GM18511 (cell line): ENCODE data around the gene CDH4.

ENCODE experiments used
- ATAC-seq: cut with Tn5 transposase; IDR thresholded peaks from one replicate; pipeline ENCODE4 v1.9.1; 2021; ENCODE audit warnings: mild to moderate bottlenecking, moderate library complexity; ENCODE audit not compliant: unreplicated experiment

CDH4 gene

DNA sequence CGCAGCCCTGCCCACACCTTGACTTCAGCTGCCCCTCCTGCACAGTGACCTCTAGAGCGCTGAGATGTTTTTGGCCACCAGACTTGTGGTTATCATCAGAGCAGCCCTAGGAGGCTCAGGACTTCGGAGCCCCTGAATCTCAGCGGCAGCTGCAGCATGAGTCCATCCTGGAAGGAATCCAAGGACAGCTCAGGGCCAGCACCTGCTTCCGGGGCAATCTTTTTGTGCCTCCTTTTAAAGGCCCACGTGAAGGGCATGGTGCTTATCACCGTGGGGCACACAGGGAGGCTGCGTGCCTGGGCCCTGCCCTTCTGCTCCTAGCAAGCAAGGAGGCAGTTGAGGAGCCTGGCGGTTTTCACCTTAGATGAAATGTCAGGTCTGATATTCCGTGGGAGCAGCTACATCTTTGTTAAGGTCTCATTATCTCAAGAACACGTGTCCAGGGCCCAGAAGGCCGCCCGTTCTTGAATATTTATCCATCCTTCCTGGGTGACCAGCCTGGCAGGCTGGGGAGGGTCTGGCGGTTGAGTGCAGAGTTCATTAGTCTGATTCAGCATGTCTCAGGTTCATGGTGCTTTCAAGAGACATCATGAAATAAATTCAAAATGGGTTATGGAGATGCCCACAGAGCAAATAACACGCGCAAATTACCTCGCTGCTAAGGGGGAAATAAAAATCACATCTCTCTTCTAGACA, 421.2 kb downstream of the CDH4 start:
- ATAC-seq, result no peak

DNA sequence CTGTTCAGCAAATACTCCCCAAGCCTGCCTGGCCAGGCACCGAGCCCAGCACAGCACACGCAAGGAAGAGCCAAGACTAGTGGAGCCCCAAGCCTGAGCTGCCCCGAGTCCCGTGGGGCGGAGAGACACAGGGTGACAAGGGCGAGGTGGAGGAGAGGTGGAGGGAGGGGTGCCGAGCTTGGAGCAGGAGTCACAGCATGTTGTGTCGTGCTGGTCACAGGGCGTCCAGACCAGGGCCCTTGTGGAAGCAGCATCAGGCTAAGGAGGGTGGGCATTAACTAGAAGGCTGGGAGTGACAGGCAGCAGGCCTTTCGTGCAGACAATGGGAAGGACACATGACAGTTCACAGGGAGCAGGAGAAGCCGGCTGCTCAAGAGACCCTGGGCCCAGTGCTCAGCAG, 422.1 kb downstream of the CDH4 start:
- ATAC-seq, result no peak

DNA sequence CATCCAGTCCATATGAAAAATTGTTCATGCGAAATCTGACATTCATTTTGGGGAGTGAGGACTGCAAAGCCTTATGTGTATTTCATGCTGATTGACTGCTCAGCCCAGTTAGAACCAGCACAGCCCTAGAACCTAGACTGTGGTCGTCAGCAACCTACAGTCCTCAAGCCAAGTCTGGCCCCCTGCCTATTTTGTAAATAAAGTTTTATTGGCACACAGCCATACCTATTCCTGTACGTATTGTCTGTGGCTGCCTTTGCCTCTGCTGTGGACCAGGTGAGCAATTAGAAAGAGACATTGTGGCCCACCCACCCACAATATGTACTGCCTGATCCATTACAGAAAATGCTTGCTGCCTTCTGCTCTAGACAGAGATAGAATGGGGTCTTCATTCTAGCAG, 422.6 kb downstream of the CDH4 start:
- ATAC-seq, result no peak

DNA sequence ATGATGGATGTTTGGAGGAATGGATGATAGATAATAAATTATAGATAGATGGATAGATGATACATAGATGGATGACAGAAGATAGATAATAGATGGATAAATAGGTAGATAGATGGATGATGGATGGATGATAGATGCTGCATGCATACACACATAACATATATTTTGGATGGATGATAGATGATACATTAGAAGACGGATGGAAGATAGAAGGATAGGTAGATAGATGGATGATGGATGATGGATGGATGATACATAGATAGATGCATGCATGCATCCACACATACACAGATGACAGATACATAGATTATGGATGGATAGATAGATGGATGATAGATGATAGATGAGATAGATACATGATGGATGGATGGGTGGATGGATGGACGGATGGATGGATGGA, 425.9 kb downstream of the CDH4 start:
- no peak for ATAC-seq

DNA sequence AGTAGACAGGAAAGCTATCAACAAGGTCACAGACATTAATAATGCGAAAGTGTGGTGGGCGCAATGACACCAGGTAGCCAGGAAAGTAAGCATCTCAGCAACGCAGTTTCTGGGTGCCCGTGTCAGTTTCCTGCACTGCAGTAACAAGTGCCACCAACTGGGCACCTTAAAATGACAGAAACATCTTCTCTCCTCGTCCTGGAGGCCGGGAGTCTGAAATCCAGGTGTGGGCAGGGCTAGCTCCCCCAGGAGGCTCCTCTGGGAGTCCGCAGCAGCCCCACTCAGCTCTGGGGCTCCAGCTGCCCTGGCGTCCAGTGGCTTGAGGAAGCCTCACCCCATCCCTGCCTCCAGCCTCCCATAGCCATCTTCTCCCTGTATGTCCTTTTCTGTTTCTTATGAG, 426.4 kb downstream of the CDH4 start:
- ATAC-seq, result no peak

DNA sequence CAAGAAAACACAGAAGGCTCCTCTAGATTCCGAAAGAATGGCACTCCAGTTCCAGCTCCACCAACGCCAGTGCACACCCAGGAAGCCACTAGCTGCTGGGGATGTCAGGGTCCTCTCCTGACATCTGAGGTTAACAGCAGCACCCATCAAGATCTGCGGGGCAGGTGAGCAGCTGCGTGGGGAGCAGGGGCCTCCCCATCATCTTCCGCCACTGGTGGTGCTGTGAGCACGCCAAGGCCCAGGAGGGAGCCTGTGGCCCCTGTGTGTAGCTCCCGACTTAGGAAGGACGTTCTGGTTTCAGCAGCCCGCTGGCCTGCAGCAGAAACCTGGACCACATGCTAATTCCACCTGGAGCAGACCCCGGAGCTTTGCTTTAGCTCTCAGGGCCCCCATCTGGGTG, 427.4 kb downstream of the CDH4 start:
- ATAC-seq, result no peak

DNA sequence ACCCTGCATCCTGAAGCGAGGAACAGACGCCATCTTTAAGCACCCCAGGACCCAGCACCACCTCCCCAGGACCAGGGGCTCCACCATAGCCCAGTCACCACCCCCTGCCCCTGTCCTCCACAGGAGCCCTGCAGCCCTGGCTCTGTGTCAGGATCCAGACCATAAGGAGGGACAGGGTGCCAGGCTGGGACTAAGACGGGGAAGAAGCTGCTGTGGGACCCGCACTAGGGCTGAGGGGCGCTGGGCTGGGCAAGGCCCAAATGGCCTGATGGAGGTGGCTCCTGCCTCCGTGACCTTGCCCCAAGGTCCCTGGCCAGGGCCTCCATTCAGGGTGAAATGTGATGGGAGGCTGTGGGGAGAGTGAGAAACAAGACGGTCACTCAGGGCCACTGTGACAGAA, 428.0 kb downstream of the CDH4 start:
- ATAC-seq, result no peak

DNA sequence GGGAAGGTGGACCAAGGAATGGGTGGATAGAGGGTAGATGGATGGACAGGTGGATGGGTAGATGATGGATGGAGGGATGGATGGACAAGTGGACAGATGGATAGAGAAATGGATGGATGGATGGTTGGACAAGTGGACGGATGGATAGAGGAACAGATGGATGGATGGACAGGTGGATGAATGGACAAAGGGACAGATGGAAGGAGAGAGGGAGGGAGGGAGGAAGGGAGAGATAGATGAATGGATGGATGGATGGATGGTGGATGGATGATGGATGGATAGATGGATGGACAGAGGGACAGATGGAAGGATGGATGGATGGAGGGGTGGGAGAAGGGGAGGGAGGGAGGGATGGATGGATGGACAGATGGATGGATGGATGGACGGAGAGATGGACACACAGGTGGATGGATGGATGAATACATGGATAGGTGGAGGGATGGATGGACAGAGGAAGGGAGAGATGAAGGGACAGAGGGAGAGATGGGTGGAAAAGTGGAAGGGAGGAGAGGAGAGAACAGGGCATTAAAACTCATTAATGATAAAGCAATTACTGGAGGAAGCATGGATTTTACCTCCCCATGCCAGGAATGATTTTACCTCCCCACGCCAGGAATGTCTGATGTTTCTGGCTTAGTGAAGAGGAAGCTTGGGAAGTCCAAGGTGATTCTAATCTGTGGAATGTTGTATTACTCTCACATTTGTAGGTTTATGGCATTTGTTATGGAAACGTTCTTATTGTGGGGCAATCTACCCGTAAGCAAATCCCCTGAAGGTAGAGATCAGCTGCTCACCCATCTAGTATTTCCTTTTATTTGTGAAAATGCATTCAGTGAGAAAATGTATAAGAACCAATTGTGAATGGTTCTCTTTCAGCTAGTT, 430.3 kb downstream of the CDH4 start:
- ATAC-seq, result no peak

DNA sequence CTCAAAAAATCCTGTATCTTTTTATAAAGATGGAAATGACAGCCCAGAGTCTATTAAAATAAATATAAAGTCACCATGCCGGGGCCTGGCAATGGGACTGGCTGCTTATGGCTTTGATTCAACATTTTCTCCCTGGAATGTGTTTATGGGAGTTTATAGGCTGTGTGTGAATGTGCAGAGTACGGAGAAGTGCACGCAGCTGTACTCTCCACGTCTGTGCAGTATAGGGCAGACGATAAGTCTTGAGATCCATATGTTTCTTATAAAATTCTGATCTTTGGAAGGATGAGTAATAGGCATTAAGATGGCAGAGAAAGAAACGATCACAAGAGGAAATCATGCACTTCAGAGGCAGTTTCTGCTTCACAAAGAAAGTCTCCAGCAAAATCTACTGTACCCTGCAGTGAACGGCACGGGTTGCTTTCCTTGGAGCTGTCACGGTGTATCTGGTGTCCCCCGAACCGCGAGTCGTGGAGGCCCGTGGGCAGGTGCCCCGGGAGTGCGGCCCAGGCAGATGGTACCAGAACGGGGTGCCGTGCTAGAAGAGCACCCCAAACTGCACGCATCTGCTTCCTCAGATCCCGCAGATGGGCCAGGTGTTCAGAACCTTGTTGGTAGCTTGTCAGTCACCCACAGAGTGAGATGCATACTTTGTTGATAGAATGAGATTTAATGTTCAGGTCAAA, 431.1 kb downstream of the CDH4 start:
- no peak for ATAC-seq

DNA sequence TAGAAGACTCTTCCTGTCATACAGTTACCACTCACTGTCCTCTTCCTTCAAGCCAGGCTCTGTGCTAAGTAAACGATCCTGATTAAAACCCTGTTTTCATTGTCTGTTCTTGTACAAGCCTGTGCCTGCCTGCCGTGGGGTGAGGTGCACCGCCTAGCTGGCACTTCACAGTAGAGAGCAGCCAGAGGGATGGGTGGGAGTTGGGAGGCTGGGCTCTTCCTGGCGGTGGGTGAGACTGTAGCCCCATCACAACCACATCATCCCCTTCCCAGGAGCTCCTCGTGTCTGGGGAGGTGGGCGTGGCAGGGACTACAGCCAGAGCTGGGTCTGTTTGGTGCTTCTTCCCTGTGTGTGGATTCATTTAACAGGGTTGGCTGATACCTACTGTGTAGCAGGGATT, 431.7 kb downstream of the CDH4 start:
- ATAC-seq, result no peak

DNA sequence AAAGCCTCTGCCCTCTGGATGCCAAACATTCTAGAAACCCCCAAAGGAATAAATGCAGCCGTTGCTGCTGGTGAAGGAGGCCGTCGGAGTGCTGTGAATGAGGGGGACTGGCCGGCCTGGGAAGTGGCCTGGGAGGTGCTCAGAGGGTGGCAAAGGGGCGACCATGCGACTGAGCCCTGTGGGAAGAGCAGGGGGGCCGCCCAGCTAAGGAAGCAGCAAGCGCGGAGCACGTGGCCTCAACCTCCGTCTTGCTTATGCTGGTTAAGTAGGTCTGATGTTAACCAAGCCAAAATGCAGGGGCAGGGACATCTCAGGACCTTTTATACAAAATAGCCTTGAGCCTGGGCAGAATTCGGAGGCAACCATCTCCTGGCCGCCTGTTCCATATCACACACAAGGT, 432.1 kb downstream of the CDH4 start:
- no peak for ATAC-seq

DNA sequence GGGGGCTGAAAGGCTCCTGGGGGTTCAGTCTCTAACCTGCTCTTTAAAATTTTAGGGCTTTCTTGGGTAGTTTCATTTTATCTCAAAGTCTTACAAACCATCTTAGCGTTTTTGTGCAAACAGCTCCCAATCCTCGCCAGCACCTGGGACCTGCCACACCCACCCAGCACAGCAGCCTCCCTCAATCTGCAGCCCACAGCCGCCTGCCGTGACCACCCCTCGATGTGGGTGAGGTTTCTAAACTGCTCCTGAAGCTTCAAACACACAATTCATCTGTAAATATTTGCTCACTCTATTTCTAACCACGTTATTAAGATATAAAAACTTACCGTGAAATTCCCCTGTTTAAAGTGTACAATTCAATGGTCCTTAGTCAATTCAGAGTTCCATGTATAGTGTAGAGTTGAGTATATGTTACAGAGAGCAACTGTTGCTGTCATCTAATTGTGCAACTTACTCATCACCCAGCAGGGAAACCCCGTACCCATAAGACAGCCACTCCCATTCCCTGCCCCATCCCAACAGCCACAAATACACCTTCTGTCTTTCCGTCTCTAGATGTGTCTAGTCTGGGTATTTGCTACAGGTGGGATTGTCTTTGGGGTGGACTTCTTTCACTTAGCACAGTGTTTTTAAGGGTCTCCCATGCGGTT, 432.6 kb downstream of the CDH4 start:
- ATAC-seq, result no peak

DNA sequence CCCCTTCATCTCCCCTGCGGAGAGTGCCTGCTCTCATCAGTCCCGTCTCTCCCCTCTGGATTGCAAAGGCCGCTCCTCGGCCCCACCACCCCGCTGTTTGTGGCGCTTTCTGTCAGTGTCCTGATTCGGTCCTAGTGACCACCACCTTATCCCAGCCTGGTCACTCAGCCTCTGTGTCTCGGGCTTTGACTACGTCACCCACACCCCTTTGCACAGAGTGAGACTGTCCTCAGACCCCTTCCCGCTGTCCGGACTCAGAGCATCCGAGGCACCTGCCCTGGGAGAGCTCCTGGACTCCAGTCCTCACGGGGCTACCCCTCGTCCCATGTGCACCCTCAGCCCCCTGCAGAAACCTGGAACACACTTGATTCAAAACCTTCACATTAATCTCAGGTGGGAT, 433.4 kb downstream of the CDH4 start:
- ATAC-seq, result no peak

DNA sequence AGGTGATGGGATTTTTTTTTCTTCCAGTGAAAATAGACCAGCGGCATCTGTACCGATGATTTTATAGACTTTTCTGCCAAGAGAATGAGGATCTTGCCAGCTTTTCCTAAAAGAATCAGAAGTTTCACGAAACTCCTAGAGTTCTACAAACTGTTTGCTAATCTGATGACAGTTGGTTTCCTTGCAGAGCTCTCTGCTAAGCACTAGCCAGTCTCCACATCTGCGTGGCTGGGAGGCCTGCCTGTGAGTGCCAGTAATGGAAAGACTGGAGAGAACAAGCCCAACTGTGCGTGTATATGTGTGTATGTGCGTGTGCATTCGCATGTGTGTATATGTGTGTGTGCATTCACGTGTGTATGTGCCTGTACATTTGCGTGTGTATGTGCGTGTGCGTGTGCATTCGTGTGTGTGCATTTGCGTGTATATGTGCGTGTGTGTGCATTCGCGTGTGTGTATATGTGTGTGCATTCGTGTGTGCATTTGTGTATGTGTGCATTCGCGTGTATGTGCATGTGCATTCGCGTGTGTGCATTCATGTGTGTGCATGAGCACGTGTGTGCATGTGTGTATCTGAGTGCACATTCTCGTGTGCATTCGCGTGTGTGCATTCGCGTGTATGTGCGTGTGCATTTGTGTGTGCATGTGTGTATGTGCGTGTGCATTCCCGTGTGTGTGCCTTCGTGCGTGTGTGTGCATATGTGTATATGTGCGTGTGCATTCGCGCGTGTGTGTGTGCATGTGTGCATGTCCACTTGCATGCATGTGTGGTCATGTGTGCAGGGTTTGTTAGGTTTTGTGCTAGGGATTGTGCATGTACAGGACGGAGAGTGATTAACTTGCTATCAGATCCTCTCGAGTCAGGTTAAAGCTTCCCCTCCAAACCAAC, 434.2 kb downstream of the CDH4 start:
- ATAC-seq, result no peak

DNA sequence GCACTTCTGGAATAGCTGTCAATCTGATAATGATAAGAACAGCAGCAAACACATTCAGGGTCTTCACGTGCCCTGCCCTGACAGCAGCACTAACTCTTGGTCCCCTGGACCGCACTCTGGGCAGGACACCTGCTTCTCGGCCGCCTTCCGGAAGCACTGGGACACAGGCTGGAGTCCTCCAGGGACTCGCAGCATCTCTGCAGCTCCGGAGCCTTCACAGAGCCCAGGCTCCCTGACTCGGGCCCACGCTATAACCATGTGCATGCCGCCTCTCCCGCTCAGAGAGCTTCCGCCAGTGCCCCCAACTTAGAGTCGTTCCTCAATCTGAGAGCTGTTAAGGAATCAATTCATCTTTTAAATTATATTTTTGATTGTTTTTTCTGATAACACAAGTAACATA, 436.4 kb downstream of the CDH4 start:
- no peak for ATAC-seq

DNA sequence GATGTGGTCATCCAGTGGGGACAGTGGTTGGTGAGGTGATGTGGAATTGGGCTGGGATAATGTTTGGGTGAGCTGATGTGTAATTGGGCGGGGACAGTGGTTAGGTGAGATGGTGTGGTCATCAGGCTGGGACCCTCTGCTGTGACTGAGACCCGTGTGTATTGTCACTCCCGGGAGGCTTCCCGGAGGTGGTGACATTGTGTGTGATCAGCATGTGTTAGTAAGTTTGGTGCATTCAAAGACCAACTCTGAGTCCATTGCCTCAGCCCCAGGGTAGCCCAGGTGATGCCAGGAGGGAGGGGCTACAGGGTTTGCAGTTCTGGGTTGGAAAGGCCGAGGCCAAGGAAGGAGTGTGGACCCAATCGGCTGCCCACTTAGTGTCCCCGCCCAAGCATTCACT, 438.1 kb downstream of the CDH4 start:
- no peak for ATAC-seq

DNA sequence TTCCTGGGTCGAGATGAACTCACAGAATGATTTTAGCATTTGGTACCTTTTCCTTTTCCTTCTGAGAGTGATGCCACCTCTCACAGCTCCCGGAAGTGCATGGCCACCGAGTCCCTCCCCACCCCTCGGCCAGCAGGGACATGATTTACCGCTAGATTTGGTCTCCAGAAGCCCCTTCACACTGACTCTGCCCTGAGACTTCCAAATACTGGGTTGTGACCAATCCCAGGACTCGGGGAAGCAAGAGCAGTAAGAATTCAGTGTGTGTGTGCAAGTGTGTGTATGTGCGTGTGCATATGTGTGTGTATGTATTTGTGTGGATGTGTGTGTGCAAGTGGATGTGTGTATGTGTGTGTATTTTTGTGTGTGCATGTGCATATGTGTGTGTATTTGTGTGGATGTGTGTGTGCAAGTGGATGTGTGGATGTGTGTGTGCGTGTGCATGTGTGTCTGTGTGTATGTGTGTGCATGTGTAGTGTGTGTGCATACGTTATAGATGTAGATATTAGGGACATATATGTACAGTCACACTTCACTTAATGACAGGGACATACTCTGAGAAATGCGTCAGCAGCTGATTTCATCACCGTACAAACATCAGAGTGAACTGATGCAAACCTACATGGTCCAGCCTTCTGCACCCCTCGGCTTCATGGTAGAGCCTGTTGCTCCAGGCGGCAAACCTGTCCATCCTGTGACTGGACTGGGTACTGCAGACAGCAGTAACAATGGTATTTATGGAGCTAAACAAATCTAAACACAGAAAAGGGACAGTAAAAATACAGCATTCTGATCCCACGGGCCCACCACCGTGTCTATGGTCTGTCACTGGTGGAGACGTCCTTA, 439.2 kb downstream of the CDH4 start:
- ATAC-seq, result no peak

DNA sequence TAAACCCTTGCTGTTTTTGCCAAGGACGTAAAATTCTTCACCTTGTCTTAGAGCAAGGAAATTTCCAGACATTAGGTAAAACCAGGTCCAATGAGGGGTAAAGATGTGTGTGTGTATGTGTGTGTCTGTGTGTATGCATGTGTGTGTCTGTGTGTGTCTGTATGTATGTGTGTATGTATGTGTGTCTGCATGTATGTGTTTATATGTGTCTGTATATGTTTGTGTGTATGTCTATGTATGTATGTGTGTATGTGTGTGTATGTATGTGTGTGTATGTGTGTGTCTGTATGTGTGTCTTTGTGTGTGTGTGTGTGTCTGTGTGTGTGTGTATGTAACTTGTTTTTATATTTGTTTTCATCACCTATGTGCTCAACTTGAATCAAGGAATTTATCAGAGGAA, 439.9 kb downstream of the CDH4 start:
- ATAC-seq, result no peak

DNA sequence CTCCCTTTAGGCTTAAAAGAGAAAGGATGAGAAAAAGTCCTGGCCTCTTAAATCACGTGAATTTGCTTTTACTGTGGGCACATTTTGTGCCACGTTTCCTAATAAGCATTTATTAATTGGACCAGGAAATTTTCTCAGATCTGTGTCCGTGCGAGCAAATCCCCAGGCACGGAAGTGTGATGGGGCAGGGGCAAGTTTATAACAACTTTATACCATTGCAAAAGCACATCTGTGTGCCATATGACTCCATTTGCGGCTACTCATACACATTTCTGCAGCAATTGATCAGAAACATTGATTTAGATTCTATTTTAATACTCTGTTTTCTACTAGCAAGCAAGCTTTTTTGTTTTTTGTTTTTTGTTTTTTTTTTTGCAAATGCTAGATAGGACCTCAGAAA, 440.4 kb downstream of the CDH4 start:
- no peak for ATAC-seq
